ENCODE measurements around the gene PPP1R10.

PPP1R10 gene

DNA sequence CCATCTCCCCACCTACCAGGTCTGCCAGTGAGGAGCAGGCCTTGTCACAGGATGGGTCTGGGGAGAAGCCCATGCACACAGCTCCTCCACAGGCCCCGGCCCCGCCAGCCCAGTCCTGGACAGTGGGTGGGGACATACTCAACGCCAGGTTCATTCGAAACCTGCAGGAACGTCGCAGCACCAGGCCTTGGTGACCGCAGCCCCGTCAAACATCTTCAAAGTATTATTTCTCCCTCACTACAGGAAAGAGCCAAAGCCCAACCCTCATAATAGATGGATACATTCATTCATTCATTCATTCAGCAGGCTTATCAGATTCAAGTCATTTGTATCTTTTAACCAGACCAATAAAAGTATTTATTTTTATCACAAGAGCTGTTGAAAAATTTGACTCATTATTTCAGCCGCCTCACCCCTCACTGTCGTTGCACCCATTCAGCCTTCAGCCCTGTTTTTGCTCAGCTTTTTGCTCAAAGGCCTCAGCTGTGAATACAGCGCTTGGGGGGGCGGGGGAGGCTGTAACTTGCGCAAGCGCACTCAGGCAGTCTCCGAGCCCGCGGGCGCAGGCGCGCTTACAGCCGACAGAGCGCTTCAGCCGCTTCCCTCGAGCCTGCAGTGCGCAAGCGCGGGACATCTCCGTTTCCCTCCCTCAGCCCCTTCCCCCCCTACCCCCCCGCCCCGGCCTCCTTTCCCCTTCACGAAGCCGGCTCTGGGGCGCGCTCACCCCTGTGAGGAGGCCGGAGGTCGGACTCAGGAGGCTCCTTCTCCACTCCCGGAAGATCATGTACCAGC is 29.6 kb upstream of the PPP1R10 start, which contains the start of gene C6orf136:
C6orf136 (plus strand) TSS at position 684 of the 792 bp plus-strand sequence; CDS start at position 783, 99 bp downstream.
- peaks cover 8% of the 10 kb centered on the region for H3K4me1 ChIP-seq (ENCODE audit: control insufficient read depth, low read depth, low read length)
- H3K27me3 ChIP-seq (ENCODE audit: control insufficient read depth, insufficient read depth, low read length) = no peaks in the 10 kb centered on the region
- H3K27ac ChIP-seq (ENCODE audit: low read length) = peak within 1 kb of the TSS; percentile 31
- H3K36me3 ChIP-seq (ENCODE audit: control insufficient read depth, low read depth, low read length) = peaks cover 16% of the 10 kb centered on the region
- peak within 1 kb of the TSS; percentile 84 for H3K9ac ChIP-seq (ENCODE audit: low read length)
- no peaks in the 10 kb centered on the region for H3K9me3 ChIP-seq (ENCODE audit: control insufficient read depth, low read depth, low read length)
- peak within 1 kb of the TSS; percentile 81 for H3K4me3 ChIP-seq (ENCODE audit: low read length)

DNA sequence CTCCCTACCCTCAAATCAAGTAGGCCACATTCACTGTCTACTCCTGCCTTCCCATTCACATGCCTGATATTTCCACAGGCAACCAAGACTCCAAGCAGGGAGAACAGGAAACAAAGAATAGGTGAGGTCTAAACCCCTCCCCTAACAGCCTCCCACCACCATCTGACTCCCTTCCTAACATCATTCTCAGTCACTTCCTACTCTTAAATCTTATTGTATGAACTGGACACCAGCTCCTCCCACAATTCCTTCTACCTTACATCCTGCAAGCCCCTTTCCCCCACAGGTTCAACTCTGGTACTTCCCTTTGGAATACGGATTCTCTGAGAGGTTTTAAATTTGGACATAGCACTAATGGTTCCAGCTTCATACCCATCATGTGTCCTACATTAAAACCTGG is 28.9 kb upstream of the PPP1R10 start:
- peaks cover 15% of the 10 kb centered on the region for H3K36me3 ChIP-seq (ENCODE audit: control insufficient read depth, low read depth, low read length)
- peak overlapping the region; percentile 81 for H3K4me3 ChIP-seq (ENCODE audit: low read length)
- no peak overlapping the region for H3K27ac ChIP-seq (ENCODE audit: low read length)
- H3K9ac ChIP-seq (ENCODE audit: low read length) = no peak overlapping the region
- H3K9me3 ChIP-seq (ENCODE audit: control insufficient read depth, low read depth, low read length) = no peaks in the 10 kb centered on the region
- H3K27me3 ChIP-seq (ENCODE audit: control insufficient read depth, insufficient read depth, low read length) = no peaks in the 10 kb centered on the region
- peaks cover 8% of the 10 kb centered on the region for H3K4me1 ChIP-seq (ENCODE audit: control insufficient read depth, low read depth, low read length)

DNA sequence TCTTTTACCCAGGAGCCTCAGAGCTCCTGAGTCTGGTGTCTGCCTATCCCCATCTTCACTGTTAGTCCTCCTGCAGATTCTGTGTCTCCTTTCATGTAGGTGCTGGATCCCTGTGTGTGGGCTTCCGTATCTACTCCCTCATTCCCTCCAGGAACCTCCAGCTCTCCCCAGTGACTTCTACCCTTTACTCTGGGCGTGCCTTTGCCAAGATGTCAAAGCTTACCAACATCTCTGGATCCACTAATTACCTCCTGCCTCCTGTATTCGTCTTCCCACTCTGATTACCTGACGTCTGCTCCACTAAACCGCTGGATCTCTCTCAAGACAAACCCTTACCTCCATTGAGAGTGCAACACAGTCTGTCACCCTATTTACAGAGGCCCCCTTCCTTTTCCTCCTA is 27.7 kb upstream of the PPP1R10 start:
- Histone ChIP-seq H3K27ac (ENCODE audit: low read length) (no peak overlapping the region), H3K4me3 (ENCODE audit: low read length) (no peak overlapping the region), H3K9ac (ENCODE audit: low read length) (no peak overlapping the region), H3K27me3 (ENCODE audit: control insufficient read depth, insufficient read depth, low read length) (no peaks in the 10 kb centered on the region), H3K36me3 (ENCODE audit: control insufficient read depth, low read depth, low read length) (peaks cover 25% of the 10 kb centered on the region), H3K4me1 (ENCODE audit: control insufficient read depth, low read depth, low read length) (peaks cover 8% of the 10 kb centered on the region), H3K9me3 (ENCODE audit: control insufficient read depth, low read depth, low read length) (no peaks in the 10 kb centered on the region)

DNA sequence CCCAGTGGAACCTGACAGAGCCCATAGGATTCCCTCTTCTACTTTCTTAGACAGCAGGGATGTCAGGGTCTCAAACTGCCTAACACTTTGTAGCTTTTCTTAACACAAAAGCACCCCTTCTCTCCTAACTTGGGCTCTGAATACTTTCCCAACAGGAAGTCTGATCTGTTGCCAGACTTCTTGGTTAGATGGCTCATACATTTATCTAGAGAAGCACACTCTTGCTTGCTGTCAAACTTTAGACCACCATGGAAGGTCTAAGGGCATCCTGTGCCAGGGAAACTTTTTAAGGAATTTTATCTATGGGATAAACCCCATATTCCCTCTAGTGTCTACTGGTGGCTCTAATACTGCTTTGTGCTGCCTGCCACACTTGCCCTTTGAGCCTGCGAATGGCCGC is 26.6 kb upstream of the PPP1R10 start:
- H3K4me1 ChIP-seq (ENCODE audit: control insufficient read depth, low read depth, low read length) = peaks cover 8% of the 10 kb centered on the region
- H3K27me3 ChIP-seq (ENCODE audit: control insufficient read depth, insufficient read depth, low read length) = no peaks in the 10 kb centered on the region
- H3K4me3 ChIP-seq (ENCODE audit: low read length) = no peak overlapping the region
- H3K9ac ChIP-seq (ENCODE audit: low read length) = no peak overlapping the region
- no peaks in the 10 kb centered on the region for H3K9me3 ChIP-seq (ENCODE audit: control insufficient read depth, low read depth, low read length)
- no peak overlapping the region for H3K27ac ChIP-seq (ENCODE audit: low read length)
- peaks cover 27% of the 10 kb centered on the region for H3K36me3 ChIP-seq (ENCODE audit: control insufficient read depth, low read depth, low read length)

DNA sequence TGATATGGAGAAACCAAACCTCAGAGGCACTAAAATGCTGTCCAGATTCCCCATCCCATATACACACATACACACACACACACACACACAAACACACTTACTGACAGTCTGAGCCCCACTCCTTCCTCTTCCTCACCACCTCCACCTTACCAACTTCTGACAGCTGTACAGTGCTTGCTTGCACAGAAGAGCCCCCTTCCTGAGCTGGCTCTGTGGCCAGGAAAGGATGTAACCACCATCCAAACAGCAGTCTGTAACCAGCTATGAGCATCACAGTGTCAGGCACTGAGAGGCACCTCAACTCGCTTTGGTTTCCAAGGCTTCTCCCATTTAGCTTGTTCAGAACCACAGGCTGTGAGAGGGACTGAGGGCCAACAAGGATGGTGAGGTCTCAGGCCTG is 24.0 kb upstream of the PPP1R10 start:
- no peaks in the 10 kb centered on the region for H3K27me3 ChIP-seq (ENCODE audit: control insufficient read depth, insufficient read depth, low read length)

DNA sequence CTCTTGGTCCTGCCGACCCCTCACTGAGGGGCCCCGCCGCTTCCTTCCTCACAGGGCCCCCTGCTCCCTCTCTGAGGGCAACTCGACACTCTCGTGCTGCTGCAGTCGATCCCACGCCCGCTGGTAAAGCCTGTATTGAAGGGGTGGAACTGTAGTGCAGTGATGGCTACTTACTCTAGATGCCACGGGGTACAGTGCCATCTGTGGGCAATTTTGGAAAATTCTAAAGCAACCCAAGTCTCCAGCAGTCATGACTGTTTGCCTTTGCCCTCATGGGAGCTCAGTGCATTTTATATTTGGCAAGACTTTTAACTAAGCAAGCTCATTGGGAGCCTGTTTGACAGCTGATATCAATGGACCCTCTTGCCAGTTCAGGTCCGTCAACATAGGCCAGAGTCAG is 23.4 kb upstream of the PPP1R10 start:
- Histone ChIP-seq H3K9ac (ENCODE audit: low read length) (no peak overlapping the region), H3K27me3 (ENCODE audit: control insufficient read depth, insufficient read depth, low read length) (no peaks in the 10 kb centered on the region), H3K4me1 (ENCODE audit: control insufficient read depth, low read depth, low read length) (no peaks in the 10 kb centered on the region), H3K4me3 (ENCODE audit: low read length) (no peak overlapping the region), H3K27ac (ENCODE audit: low read length) (no peak overlapping the region), H3K9me3 (ENCODE audit: control insufficient read depth, low read depth, low read length) (no peaks in the 10 kb centered on the region), H3K36me3 (ENCODE audit: control insufficient read depth, low read depth, low read length) (peaks cover 26% of the 10 kb centered on the region)

More for the DNA sequence above, 24.0 kb upstream of the PPP1R10 start:
- H3K36me3 ChIP-seq (ENCODE audit: control insufficient read depth, low read depth, low read length) = peaks cover 27% of the 10 kb centered on the region
- no peak overlapping the region for H3K4me3 ChIP-seq (ENCODE audit: low read length)
- no peak overlapping the region for H3K9ac ChIP-seq (ENCODE audit: low read length)
- no peaks in the 10 kb centered on the region for H3K9me3 ChIP-seq (ENCODE audit: control insufficient read depth, low read depth, low read length)
- H3K27ac ChIP-seq (ENCODE audit: low read length) = no peak overlapping the region
- no peaks in the 10 kb centered on the region for H3K4me1 ChIP-seq (ENCODE audit: control insufficient read depth, low read depth, low read length)

DNA sequence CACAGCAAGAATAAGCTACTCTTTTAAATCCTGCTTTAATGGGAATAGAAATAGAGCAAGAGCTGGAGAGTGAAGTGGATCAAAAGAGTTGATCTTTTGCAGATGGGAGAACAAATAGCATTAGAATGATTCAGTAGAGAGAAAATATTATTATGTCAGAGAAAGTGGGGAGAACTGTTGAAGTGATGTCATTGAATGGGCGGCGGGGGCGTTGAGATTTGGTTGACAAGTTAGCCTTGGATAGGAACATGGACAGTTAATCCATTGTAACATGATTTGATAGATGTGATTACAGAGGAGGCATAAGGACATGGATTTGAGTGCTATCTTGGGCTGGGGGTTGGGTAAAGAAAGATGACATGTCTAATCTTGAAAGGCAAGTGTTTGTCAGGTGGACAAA is 18.8 kb upstream of the PPP1R10 start:
- no peak overlapping the region for H3K27ac ChIP-seq (ENCODE audit: low read length)

DNA sequence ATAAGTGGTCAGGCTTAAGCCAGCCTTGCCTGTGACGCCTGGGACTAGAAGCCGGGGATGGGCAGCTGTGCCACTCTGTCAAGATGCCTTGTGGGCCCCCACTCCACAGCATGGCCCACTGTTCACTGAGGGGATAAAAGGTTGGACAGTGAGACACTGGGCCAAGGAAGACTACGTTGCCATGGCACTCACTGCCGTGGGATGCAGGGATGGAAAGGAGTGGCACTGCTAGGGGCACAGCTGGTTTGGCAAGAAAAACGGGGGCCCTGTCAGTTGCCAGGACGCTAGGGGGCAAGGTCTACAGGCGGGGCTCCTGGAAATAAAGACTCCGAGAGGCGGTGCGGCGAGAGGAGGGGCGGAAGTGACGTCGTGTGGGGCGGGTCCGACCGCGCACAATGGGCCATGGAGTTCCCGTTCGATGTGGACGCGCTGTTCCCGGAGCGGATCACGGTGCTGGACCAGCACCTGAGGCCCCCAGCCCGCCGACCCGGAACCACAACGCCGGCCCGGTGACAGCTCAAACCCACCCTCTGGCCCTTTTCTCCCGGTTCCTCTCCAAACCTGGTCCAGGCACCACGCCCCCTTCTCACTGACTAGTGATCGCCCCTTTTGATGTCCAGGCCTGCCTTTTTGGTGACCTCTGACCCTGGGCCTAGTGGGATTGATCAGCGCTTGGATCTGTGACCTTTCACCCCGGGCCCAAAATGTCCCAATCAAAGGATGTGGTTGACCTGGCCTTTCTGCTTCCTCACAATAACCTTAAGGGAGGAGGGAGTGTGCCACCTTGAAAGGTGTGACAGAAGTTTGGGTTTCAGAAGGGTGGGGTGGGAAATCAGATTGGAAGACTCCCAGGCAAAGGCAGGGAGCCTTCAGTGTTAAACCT is 9.7 kb upstream of the PPP1R10 start, which contains the start of gene ATAT1:
ATAT1 (plus strand) TSS at position 391 of the 883 bp plus-strand sequence.
- Histone ChIP-seq H3K9me3 (ENCODE audit: control insufficient read depth, low read depth, low read length) (no peaks in the 10 kb centered on the region), H3K4me3 (ENCODE audit: low read length) (peak within 1 kb of the TSS; percentile 88), H3K27ac (ENCODE audit: low read length) (peak within 1 kb of the TSS; percentile 55), H3K27me3 (ENCODE audit: control insufficient read depth, insufficient read depth, low read length) (no peaks in the 10 kb centered on the region), H3K36me3 (ENCODE audit: control insufficient read depth, low read depth, low read length) (peaks cover 52% of the 10 kb centered on the region), H3K4me1 (ENCODE audit: control insufficient read depth, low read depth, low read length) (peaks cover 14% of the 10 kb centered on the region), H3K9ac (ENCODE audit: low read length) (peak within 1 kb of the TSS; percentile 76)

More for the DNA sequence above, 18.8 kb upstream of the PPP1R10 start:
- Histone ChIP-seq H3K27me3 (ENCODE audit: control insufficient read depth, insufficient read depth, low read length) (no peaks in the 10 kb centered on the region), H3K9me3 (ENCODE audit: control insufficient read depth, low read depth, low read length) (no peaks in the 10 kb centered on the region), H3K4me1 (ENCODE audit: control insufficient read depth, low read depth, low read length) (no peaks in the 10 kb centered on the region), H3K9ac (ENCODE audit: low read length) (no peak overlapping the region), H3K4me3 (ENCODE audit: low read length) (no peak overlapping the region), H3K36me3 (ENCODE audit: control insufficient read depth, low read depth, low read length) (peaks cover 28% of the 10 kb centered on the region)

DNA sequence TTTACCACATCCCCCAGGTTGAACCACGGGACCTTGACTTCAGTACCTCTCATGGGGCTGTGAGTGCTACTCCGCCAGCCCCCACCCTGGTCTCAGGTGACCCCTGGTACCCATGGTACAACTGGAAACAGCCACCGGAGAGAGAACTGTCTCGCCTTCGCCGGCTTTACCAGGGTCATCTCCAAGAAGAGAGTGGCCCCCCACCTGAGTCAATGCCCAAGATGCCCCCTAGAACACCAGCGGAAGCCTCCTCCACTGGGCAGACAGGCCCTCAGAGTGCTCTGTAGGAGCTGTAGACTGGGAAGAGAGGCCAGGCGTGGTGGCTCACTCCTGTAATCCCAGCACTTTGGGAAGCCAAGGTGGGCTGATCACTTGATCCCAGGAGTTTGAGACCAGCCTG is 8.5 kb upstream of the PPP1R10 start:
- Histone ChIP-seq H3K9me3 (ENCODE audit: control insufficient read depth, low read depth, low read length) (no peaks in the 10 kb centered on the region), H3K27me3 (ENCODE audit: control insufficient read depth, insufficient read depth, low read length) (no peaks in the 10 kb centered on the region), H3K4me3 (ENCODE audit: low read length) (no peak overlapping the region), H3K27ac (ENCODE audit: low read length) (no peak overlapping the region), H3K36me3 (ENCODE audit: control insufficient read depth, low read depth, low read length) (peaks cover 55% of the 10 kb centered on the region), H3K9ac (ENCODE audit: low read length) (no peak overlapping the region), H3K4me1 (ENCODE audit: control insufficient read depth, low read depth, low read length) (peaks cover 14% of the 10 kb centered on the region)

DNA sequence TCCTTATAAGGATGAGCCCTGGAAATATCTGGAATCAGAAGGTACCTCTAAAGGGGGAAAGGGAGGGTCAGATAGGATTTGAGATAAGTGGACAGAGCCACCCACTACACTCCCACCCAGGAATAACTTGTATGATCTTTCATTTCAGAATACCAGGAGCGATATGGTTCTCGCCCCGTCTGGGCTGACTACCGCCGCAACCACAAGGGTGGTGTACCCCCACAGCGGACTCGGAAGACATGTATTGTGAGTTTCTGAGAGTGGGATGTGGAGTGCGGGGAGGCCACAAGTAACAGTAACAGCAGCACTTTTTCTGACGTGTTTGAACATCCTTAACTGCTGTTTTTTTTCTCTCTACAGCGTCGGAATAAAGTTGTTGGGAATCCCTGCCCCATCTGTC is 2.5 kb upstream of the PPP1R10 start:
- H3K4me1 ChIP-seq (ENCODE audit: control insufficient read depth, low read depth, low read length) = peaks cover under 1% of the 10 kb centered on the region

DNA sequence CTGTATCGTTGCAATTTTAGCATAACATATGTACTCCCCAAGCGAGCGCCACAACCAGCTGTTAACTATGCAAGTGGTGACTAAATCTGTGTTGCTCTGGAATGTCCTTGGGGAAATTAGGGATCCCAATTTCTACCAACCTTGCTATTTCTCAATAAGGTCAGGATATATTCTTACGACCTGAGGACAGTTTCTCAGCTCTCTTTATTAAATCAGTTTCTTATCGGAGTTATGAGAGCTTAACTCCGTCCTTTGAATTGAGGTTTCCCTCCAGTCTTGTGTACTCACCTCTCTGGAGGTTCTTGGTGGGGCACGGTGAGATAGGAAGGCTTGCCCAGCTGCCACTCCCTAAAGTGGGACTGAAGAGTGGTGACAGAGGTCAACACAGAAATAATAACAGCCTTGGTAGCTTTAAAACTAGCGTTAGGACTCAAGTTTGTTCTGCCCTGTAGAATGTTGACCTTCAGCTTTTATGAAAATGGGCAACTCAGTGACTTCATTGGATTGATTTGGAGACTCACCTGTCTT is 1.3 kb upstream of the PPP1R10 start:
- Histone ChIP-seq H3K27ac (ENCODE audit: low read length) (peak overlapping the region; percentile 97), H3K27me3 (ENCODE audit: control insufficient read depth, insufficient read depth, low read length) (no peaks in the 10 kb centered on the region), H3K4me1 (ENCODE audit: control insufficient read depth, low read depth, low read length) (peaks cover 10% of the 10 kb centered on the region), H3K4me3 (ENCODE audit: low read length) (peak overlapping the region; percentile 96), H3K9me3 (ENCODE audit: control insufficient read depth, low read depth, low read length) (no peaks in the 10 kb centered on the region), H3K36me3 (ENCODE audit: control insufficient read depth, low read depth, low read length) (peaks cover 29% of the 10 kb centered on the region), H3K9ac (ENCODE audit: low read length) (peak overlapping the region; percentile 93)

More for the DNA sequence above, 2.5 kb upstream of the PPP1R10 start:
- Histone ChIP-seq H3K27me3 (ENCODE audit: control insufficient read depth, insufficient read depth, low read length) (no peaks in the 10 kb centered on the region), H3K4me3 (ENCODE audit: low read length) (no peak overlapping the region), H3K36me3 (ENCODE audit: control insufficient read depth, low read depth, low read length) (peaks cover 36% of the 10 kb centered on the region), H3K9me3 (ENCODE audit: control insufficient read depth, low read depth, low read length) (no peaks in the 10 kb centered on the region), H3K27ac (ENCODE audit: low read length) (no peak overlapping the region), H3K9ac (ENCODE audit: low read length) (no peak overlapping the region)
